C4-2B (cell line): ENCODE results near the gene NALCN.

Experiments
- H3K27ac ChIP-seq: fragments of 450-650 bp; 2 replicates; pipeline ENCODE4 v1.5.1; 2017
- CTCF ChIP-seq: fragments of 450-650 bp; conservative IDR thresholded peaks from 2 replicates; pipeline ENCODE4 v1.5.1; 2017; ENCODE audit warnings: mild to moderate bottlenecking
- ZFX ChIP-seq: fragments of 450-650 bp; IDR thresholded peaks from 2 replicates; pipeline ENCODE4 v1.6.1; 2017

The NALCN gene

DNA sequence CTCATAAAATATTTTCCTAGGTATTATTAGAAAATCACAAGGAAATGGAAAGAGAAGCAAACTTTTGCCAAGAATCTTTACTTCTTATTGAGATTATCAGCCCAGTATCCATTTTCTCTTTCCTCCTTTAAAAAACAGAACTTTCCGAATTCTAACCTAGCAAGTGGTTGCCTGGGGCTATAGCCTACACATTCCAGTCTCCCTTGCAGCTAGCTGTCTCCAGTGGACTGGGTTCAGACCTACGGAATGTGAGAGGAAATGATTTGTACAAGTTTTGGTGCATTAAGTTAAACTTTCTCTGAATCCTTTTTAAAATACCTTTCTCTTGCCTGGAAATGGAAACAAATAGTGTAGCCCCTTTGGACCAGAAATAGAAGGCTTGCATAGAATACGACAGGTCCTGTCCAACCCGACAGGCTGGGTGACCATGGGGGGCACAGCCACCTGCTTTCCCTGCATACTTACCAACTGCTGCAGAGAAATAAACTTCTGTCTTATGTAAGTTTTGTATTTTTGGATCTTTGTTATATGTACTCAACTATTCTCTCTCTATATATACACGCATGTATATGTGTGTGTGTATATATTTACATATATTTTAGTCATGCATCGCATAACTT lies 185.9 kb downstream of the NALCN start:
- H3K27ac ChIP-seq: no peak overlapping the region
- TF ChIP-seq CTCF (no peak), ZFX (no peak)

DNA sequence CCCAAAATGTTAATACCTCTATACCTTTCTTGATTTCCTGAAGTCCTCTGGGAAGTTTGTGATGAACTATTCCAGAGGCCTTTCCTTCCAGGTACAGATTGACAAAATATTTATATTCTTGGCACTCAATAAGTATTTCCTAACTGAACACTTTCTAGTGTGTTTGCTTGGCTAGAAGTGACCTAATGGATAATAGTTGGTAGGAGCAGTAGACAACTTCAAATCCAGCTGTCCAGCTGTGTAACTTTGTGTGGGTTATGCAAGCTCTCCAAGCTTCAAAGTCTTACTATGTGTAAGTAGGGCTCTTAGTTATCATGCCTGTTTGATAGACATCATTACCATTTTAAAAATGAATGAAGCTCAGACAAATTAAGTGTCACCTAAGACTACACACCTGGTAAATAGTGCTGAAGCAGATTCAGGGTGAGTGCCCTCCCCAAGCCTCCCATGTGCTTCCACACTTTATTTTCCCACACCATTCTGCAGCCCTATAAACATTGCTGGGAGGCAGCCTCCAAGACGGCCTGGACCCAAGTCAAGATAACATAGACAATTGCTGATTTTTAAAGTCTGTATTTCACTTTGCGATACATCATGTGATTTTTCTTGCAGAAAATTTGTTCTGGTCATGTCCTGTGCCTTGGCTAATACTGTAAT lies 196.6 kb downstream of the NALCN start:
- H3K27ac ChIP-seq: no peak overlapping the region
- TF ChIP-seq CTCF: no peak
- TF ChIP-seq ZFX: no peak

DNA sequence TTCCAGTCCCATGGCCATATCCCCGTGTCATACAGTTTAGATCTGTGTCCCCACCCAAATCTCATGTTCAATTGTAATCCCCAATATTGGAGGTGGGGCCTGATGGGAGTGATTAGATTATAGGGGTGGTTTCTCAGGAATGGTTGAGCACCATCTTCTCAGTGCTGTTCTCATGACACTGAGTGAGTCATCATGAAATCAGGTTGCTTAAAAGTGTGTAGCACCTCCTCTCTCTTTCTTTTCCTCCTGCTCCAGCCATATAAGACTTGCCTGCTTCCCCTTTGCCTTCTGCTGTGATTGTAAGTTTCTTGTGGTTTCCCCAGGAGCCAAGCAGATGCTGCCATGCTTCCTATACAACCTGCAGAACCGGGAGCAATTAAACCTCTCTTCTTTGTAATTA lies 197.8 kb downstream of the NALCN start:
- H3K27ac ChIP-seq: no peak overlapping the region
- TF ChIP-seq CTCF (no peak), ZFX (no peak)

DNA sequence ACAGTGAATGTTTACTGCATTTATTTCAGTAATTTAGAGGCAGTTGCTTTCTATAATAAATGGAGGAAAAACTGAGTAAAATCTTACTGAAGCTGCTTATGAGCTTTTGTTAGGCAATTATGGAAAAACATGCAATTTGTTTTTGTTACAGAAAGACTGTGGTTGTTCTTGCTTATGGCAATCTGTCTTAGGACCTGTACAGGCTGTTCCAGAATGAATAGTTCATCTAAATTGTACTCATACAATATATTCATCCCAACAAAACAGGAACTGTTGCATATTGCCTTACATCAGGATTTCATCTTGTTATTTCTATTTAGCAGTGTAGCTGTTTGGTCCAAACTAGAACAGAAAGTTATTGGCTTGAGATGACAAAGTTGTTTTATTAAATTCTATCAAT lies 199.2 kb downstream of the NALCN start:
- TF ChIP-seq ZFX (no peak), CTCF (no peak)
- no peak overlapping the region for H3K27ac ChIP-seq

DNA sequence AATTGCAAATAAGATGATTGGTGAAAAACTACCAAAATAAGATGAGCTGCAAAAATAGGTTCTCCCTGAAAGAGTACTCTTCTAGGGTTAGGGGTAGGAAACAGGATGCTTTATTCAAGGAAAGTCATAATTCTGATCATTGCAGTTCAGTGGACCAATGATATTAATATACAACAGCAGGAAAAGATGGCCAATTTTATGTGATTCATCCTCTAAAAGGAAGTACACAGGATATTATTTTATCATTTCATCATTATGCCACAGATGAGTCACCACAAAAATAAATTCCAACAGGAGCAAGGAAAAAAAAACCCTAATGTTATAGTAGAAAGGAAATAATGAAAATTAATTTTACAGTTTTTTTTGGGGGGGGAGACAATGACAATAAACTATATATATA lies 205.0 kb downstream of the NALCN start:
- no peak overlapping the region for H3K27ac ChIP-seq
- no peak for TF ChIP-seq CTCF
- TF ChIP-seq ZFX: no peak

GRCh38 chr13:101210774-101211173 lies 205.5 kb downstream of the NALCN start:
- H3K27ac ChIP-seq: no peak overlapping the region
- TF ChIP-seq CTCF (no peak), ZFX (no peak)

DNA sequence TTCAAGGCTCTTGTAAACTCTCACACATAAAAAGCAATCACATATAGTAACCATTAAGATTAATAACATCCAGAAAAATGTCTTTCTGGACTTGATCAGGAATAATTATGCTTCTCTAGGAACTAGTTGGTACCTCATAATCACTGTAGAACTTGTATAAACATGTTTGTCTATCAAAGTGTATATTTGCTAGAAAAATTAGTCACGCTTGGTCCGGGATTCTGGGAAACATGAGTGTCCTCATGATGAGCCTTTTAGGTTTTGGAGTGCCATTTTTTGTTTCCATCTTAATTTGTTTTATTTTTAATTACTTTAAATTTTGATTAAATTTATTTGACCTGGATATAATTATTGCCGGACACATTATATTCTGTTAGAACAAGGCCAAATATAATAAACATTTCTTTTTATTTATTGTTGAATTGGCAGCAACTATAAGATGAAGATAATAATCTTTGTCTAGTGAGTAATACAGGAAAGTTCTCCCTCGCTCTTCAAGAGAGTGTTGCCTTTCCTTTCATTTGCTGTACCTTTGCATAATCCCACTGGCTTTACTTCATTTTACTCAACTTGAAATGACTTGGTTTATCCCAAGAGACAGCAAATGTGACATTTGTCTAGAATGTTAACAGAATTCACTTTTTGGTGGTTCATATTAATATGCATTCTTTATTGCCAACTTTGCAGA lies 207.0 kb downstream of the NALCN start:
- no peak for TF ChIP-seq CTCF
- TF ChIP-seq ZFX: no peak
- no peak overlapping the region for H3K27ac ChIP-seq
